H1 (cell line): ENCODE results near the gene NLK. TPM values are rescaled to one million over a fixed set of nuclear protein-coding genes. Genes with fewer than 3 reads are reported as not detected.

Source experiments
- CHD7 ChIP-seq: fragments of 300-600 bp; sonication (generic); IDR thresholded peaks from 2 replicates; pipeline ENCODE4 v1.7.1; 2012; ENCODE audit warnings: low read length, moderate library complexity, mild to moderate bottlenecking, inconsistent platforms; ENCODE audit not compliant: insufficient replicate concordance
- polyA plus RNA-seq, 7 experiments: library from polyadenylated mRNA; depleted of rRNA in 3 of 7; stranded (reverse) in 5 of 7; unstranded in 2 of 7; fragments of >200 nt in 5 of 7; fragments of 200-250 nt in 2 of 7; gene quantifications; 1 replicate in 5 of 7; 2 replicates in 1 of 7; 4 replicates in 1 of 7; pipeline versions ENCODE4 v1.2.1 to v1.2.3, GENCODE V29; 2011 to 2013; ENCODE audit warnings: missing spikeins in 2 of 7, mixed read lengths in 2 of 7
- total RNA-seq: library from RNA; stranded (reverse); fragmentation: NEBNext Ultra II Directional; extraction: Animal tissue kit (Norgen Biotek cat#: 25700); gene quantifications from 2 replicates; pipeline ENCODE4 v1.2.1, GENCODE V29; 2021

Gene NLK
- total and polyA plus RNA-seq, 2 of the 8 experiments (the other 6 are each of a cell fraction or from before 2014, with no cell fraction given): 30.8 to 49.9 TPM

- TF ChIP-seq CHD7: no peak
These were observed 32.1 kb upstream of the NLK start (continued) for GRCh38 chr17:28010406-28010805.
